Measurements from ENCODE around the gene RBCK1.

RBCK1 gene

GRCh38 chr20:400454-401275, 7.4 kb upstream of the RBCK1 start:
- DNase-seq, result no peak

GRCh38 chr20:401682-402495, 6.2 kb upstream of the RBCK1 start:
- DNase-seq, result no peak

- no peak for DNase-seq
These were observed 5.6 kb upstream of the RBCK1 start for GRCh38 chr20:402496-402885.

- DNase-seq, result no peak
These were observed 5.1 kb upstream of the RBCK1 start for GRCh38 chr20:402898-403581.

- DNase-seq, result no peak
These were observed 4.5 kb upstream of the RBCK1 start for GRCh38 chr20:403582-403957.

- DNase-seq, result no peak
These were observed 4.0 kb upstream of the RBCK1 start for GRCh38 chr20:404088-404487.

- DNase-seq, result no peak
These were observed 1.6 kb upstream of the RBCK1 start for GRCh38 chr20:406200-407132.

- DNase-seq, result peak; percentile 86
These were observed 756 bp upstream of the RBCK1 start for GRCh38 chr20:407133-407952.

- no peak for DNase-seq
These were observed 971 bp downstream of the RBCK1 start for GRCh38 chr20:408843-409696.

- DNase-seq, result no peak
These were observed 1.8 kb downstream of the RBCK1 start for GRCh38 chr20:409697-410559.

- no peak for DNase-seq
These were observed 4.0 kb downstream of the RBCK1 start for GRCh38 chr20:412081-412480.

GRCh38 chr20:414161-414560, 6.1 kb downstream of the RBCK1 start:
- no peak for DNase-seq

GRCh38 chr20:415820-416322, 7.8 kb downstream of the RBCK1 start:
- DNase-seq, result no peak

- DNase-seq, result no peak
These were observed 9.1 kb downstream of the RBCK1 start for GRCh38 chr20:416950-417800.

- no peak for DNase-seq
These were observed 9.8 kb downstream of the RBCK1 start for GRCh38 chr20:417801-418342.

- DNase-seq, result no peak
These were observed 10.8 kb downstream of the RBCK1 start for GRCh38 chr20:418858-419365.

- DNase-seq, result no peak
These were observed 11.6 kb downstream of the RBCK1 start for GRCh38 chr20:419556-420165.
